22Rv1 (cell line): ENCODE measurements around the gene P2RX3.

Source experiments
- H3K27ac ChIP-seq: fragments of 450-650 bp; 2 replicates; pipeline ENCODE4 v1.5.1; 2017
- ZFX ChIP-seq: fragments of 450-650 bp; IDR thresholded peaks from 2 replicates; pipeline ENCODE4 v1.6.1; 2017; ENCODE audit warnings: antibody characterized with exemption, borderline replicate concordance
- TF ChIP-seq, protein P1 (sequence below): fragments of 450-650 bp; IDR thresholded peaks from 2 replicates; pipeline ENCODE4 v1.5.1; 2017; ENCODE audit warnings: mild to moderate bottlenecking

The P2RX3 gene

GRCh38 chr11:57340039-57340615 lies 2.0 kb downstream of the P2RX3 start:
- H3K27ac ChIP-seq = no peak overlapping the region
- no peak for TF ChIP-seq ZFX
- TF ChIP-seq, protein P1, sequence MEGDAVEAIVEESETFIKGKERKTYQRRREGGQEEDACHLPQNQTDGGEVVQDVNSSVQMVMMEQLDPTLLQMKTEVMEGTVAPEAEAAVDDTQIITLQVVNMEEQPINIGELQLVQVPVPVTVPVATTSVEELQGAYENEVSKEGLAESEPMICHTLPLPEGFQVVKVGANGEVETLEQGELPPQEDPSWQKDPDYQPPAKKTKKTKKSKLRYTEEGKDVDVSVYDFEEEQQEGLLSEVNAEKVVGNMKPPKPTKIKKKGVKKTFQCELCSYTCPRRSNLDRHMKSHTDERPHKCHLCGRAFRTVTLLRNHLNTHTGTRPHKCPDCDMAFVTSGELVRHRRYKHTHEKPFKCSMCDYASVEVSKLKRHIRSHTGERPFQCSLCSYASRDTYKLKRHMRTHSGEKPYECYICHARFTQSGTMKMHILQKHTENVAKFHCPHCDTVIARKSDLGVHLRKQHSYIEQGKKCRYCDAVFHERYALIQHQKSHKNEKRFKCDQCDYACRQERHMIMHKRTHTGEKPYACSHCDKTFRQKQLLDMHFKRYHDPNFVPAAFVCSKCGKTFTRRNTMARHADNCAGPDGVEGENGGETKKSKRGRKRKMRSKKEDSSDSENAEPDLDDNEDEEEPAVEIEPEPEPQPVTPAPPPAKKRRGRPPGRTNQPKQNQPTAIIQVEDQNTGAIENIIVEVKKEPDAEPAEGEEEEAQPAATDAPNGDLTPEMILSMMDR = peak; percentile 41

GRCh38 chr11:57341250-57341808 lies 3.2 kb downstream of the P2RX3 start:
- no peak overlapping the region for H3K27ac ChIP-seq
- TF ChIP-seq ZFX = no peak
- TF ChIP-seq, protein P1 = no peak

GRCh38 chr11:57342702-57343101 lies 4.5 kb downstream of the P2RX3 start:
- H3K27ac ChIP-seq = no peak overlapping the region

GRCh38 chr11:57343825-57344224 lies 5.7 kb downstream of the P2RX3 start:
- no peak overlapping the region for H3K27ac ChIP-seq
- no peak for TF ChIP-seq ZFX
- TF ChIP-seq, protein P1 = no peak

More at GRCh38 chr11:57342702-57343101, 4.5 kb downstream of the P2RX3 start:
- TF ChIP-seq, protein P1 = no peak
- TF ChIP-seq ZFX = no peak

GRCh38 chr11:57344826-57345225 lies 6.7 kb downstream of the P2RX3 start:
- TF ChIP-seq ZFX = no peak
- TF ChIP-seq, protein P1 = no peak
- H3K27ac ChIP-seq = no peak overlapping the region

GRCh38 chr11:57345555-57346211 lies 7.5 kb downstream of the P2RX3 start:
- TF ChIP-seq ZFX = no peak
- TF ChIP-seq, protein P1 = peak; percentile 78

DNA sequence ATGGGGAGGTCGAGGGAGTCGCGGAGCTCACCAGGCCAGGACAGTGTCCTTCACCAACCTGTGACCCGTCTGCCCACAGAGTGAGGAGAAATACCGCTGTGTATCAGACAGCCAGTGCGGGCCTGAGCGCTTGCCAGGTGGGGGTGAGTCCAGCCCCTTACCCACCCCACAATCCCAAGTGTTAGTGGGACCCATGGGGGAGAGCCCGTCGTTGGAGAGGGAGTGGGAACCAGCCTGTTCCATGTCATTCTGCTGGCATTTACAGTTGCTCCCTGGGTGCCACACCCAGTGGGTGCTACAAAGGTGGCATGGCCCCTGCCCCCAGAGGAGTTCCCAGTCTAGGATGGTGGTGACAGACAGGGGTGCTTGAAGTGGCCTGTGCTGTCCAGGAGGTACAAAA lies 9.2 kb downstream of the P2RX3 start:
- no peak overlapping the region for H3K27ac ChIP-seq

More at GRCh38 chr11:57345555-57346211, 7.5 kb downstream of the P2RX3 start:
- H3K27ac ChIP-seq = no peak overlapping the region

More for the DNA sequence above, 9.2 kb downstream of the P2RX3 start:
- TF ChIP-seq, protein P1 = no peak
